Measurements from ENCODE around the gene TIAM1. TPM values are rescaled to one million over a fixed set of nuclear protein-coding genes. Genes with fewer than 3 reads are reported as not detected.

TIAM1 gene
- total and polyA plus RNA-seq, 2 of the 8 experiments (the other 6 are each of a cell fraction or from before 2014, with no cell fraction given): 10.1 to 30.7 TPM

GRCh38 chr21:31282095-31282709 is 61.9 kb downstream of the TIAM1 start:
- H3K4me3 ChIP-seq (ENCODE audit: extremely low read depth in 1 of 4, insufficient read depth in 2 of 4, low read depth in 3 of 4, low read length in 4 of 4): no peak overlapping the region
- CTCF ChIA-PET (ENCODE audit: partially characterized antibody): interaction anchor here (1.1 kb wide), 1 partner anchor 31 kb away, joined by 3 read pairs; no protein-coding TSS in a partner anchor
- no peak overlapping the region for H2BK12ac ChIP-seq (ENCODE audit: low read depth, low read length)
- DNase-seq (ENCODE audit: low read depth in 1 of 2, low spot score in 2 of 2) (no peak), FAIRE-seq (no peak)
- H3K79me2 ChIP-seq (ENCODE audit: control insufficient read depth in 1 of 2, insufficient read depth in 2 of 2, low read length in 2 of 2): peaks cover 0 to 3% of the 10 kb centered on the region in 2 experiments; a peak in 1 of 4 replicates
- no peak overlapping the region for H3K23ac ChIP-seq (ENCODE audit: insufficient read length)
- no peak overlapping the region for H3K56ac ChIP-seq (replicated peaks; ENCODE audit: insufficient read length, low read depth, low read length)
- H3K4me1 ChIP-seq (replicated peaks in 1 of 4; ENCODE audit: control insufficient read depth in 3 of 4, insufficient read depth in 4 of 4, low read length in 3 of 4): peaks cover 0 to 9% (median 5%) of the 10 kb centered on the region in 4 experiments; a peak in 4 of 7 replicates
- no peak overlapping the region for H2BK120ac ChIP-seq (replicated peaks; ENCODE audit: low read depth, low read length)
- H2BK20ac ChIP-seq (ENCODE audit: low read length): no peak overlapping the region
- no peak overlapping the region for H3K14ac ChIP-seq (ENCODE audit: insufficient read length)
- peaks cover 6% of the 10 kb centered on the region; the same call in 1 of the 2 replicates for H3K79me1 ChIP-seq (ENCODE audit: low read depth, low read length)
- 90% methylated on average over 9 of the region's 9 CpGs; no CpG with 5 or more reads in 1 of the 2 experiments for WGBS, 2 experiments (ENCODE audit: extremely low coverage in 1 of 2, insufficient coverage in 1 of 2, insufficient read length in 1 of 2, insufficient replicate concordance in 2 of 2, low coverage in 1 of 2, low lambda C conversion rate in 2 of 2, missing lambda C conversion rate in 1 of 2)
- H2AFZ ChIP-seq (ENCODE audit: low read length): no peak overlapping the region
- H3K18ac ChIP-seq (ENCODE audit: extremely low read depth, low read length): no peak overlapping the region
- no peak overlapping the region for H3K9ac ChIP-seq (replicated peaks in 1 of 4; ENCODE audit: extremely low read depth in 1 of 4, low read depth in 3 of 4, low read length in 3 of 4)
- H2AK5ac ChIP-seq (ENCODE audit: low read depth, low read length): no peak overlapping the region
- H2BK15ac ChIP-seq (ENCODE audit: low read length): no peak overlapping the region
- no peak overlapping the region for H3K27ac ChIP-seq (ENCODE audit: low read depth, low read length)
- H3K4me2 ChIP-seq (ENCODE audit: insufficient read depth in 1 of 2, low read depth in 2 of 2, low read length in 2 of 2): no peak overlapping the region
- H4K8ac ChIP-seq (ENCODE audit: extremely low read depth, insufficient read depth, low read length): no peak overlapping the region; the same call in 1 of the 2 replicates
- H3K9me3 ChIP-seq (ENCODE audit: insufficient read depth in 2 of 2, low read depth in 1 of 2, low read length in 1 of 2): no peaks in the 10 kb centered on the region
- peaks cover 3% of the 10 kb centered on the region; the same call in 1 of the 2 replicates for H3K23me2 ChIP-seq (ENCODE audit: low read depth, low read length)
- no peaks in the 10 kb centered on the region for H3K27me3 ChIP-seq (replicated peaks in 1 of 4; ENCODE audit: control insufficient read depth in 3 of 4, extremely low read depth in 1 of 4, insufficient read depth in 3 of 4, low read length in 3 of 4)
- H4K20me1 ChIP-seq (replicated peaks in 1 of 2; ENCODE audit: control insufficient read depth in 1 of 2, insufficient read depth in 2 of 2, low read length in 2 of 2): peaks cover 0 to 3% of the 10 kb centered on the region in 2 experiments
- H4K91ac ChIP-seq (replicated peaks; ENCODE audit: insufficient read length, low read length): no peak overlapping the region
- no peak overlapping the region for H3K4ac ChIP-seq (replicated peaks; ENCODE audit: insufficient read length, low read depth, low read length)
- H3K36me3 ChIP-seq (ENCODE audit: control insufficient read depth in 2 of 4, insufficient read depth in 4 of 4, low read length in 3 of 4): no peaks in the 10 kb centered on the region
- TF ChIP-seq CBX5 (IDR thresholded peaks at IDR 0.05; ENCODE audit: low read depth, low read length) (no peak), POLR2A (IDR thresholded peaks at IDR 0.05; ENCODE audit: control extremely low read depth in 1 of 2, low read depth in 2 of 2, low read length in 2 of 2) (no peak), EGR1 (IDR thresholded peaks at IDR 0.05; ENCODE audit: borderline replicate concordance, low read depth, low read length) (no peak), SP4 (IDR thresholded peaks at IDR 0.05; ENCODE audit: low read length) (no peak), KDM4A (IDR thresholded peaks at IDR 0.05; ENCODE audit: low read depth, low read length, severe bottlenecking) (no peak), RFX5 (IDR thresholded peaks at IDR 0.05; ENCODE audit: borderline replicate concordance, low read depth, low read length) (no peak), NANOG (IDR thresholded peaks at IDR 0.05; ENCODE audit: insufficient read depth, low read depth, low read length, poor library complexity, severe bottlenecking) (no peak), RXRA (IDR thresholded peaks at IDR 0.05; ENCODE audit: insufficient read depth, low read depth, low read length) (no peak)
- TF ChIP-seq, protein P1, sequence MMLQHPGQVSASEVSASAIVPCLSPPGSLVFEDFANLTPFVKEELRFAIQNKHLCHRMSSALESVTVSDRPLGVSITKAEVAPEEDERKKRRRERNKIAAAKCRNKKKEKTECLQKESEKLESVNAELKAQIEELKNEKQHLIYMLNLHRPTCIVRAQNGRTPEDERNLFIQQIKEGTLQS (IDR thresholded peaks at IDR 0.05; ENCODE audit: insufficient read depth, low read depth, low read length): no peak
- no peak overlapping the region for H2BK5ac ChIP-seq (ENCODE audit: low read depth, low read length)
- POLR2A ChIA-PET (ENCODE audit: partially characterized antibody): interaction anchor here (0.6 kb wide), 1 partner anchor 790 kb away, joined by 3 read pairs; no protein-coding TSS in a partner anchor
- H4K5ac ChIP-seq (ENCODE audit: insufficient read length, low read depth, low read length): no peak overlapping the region
